GM18526 (cell line): Measurements from ENCODE around the gene WDFY2.

ENCODE experiments used
- POLR2A ChIP-seq: IDR thresholded peaks from 3 replicates; pipeline ENCODE4 v1.6.1; 2011; ENCODE audit not compliant: insufficient read length; ENCODE audit errors: extremely low read depth

The WDFY2 gene

DNA sequence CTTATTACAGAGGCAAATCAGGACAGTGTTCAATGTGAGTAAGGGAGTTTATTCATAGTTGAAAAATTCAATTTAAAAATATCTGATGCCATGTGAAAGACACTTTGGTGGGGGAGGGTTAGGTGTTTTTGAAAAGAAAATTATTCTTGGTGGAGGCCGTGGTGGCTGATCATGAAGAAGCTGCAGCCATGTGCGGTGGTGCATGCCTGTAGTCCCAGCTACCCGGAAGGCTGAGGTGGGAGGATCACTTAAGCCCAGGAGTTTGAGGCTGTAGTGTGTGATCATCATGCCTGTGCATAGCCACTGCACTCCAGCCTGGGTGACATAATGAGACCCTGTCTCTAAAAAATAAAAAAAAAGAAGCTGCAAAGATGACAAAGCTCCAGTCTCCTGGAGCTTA, 28.6 kb downstream of the WDFY2 start:
- no peak for TF ChIP-seq POLR2A

DNA sequence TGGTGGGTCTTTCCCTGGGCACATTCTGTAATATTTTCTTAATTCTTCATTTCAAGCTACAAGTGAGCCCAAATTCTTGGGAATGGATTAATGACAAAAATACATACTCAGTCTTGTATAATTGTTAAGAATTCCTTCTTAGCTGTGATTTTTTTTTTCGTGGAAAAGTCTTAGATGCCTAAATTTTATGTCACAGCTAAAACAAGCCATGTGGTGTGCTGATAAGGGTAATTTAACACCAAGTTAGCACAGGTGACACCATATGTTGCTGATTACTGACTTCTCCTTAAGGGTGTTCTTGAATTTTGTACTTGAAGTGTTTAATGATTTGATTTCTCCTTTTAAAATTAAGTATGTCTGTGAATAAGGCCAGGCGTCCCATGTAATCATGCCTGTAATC, 29.3 kb downstream of the WDFY2 start:
- no peak for TF ChIP-seq POLR2A

DNA sequence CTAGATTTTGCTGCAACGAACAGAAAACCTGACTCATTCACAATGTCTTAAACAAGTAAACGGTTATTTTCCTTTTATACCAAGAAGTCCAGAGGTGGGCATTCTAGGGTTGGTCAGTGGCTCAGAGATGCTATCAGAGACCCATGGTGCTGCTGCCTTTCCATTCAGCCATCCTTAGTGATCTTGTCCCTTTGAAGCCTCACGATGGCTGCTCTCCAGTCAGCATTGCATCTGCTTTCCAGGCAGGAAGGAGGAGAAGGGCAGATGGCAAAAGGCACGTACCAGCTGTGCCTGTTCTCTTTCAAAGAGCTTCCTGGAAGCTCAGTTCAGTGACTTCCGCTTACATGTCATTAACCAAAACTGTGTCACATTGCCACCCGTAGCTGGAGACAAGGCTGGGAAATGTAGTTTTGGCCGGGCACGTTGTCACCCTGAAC, 30.1 kb downstream of the WDFY2 start:
- TF ChIP-seq POLR2A, result peak; percentile 55

DNA sequence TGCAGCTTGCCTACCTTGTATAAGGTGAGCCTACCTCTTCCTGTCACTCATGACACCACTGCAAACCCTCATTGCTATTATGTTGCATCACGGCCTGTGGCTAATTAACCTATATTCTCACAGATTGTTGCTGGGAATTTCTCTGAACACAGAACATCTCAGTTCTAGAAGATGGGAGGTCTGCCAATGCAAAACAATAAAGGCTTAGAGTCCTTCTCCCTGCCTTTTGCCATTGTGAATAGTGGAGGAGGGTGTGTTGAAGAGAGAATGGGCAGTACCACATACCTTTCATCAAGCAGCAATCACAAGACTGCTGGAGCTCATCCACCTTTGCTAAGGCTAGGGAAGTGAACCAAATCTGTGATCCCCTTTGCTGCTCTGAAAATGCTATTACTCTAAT, 34.4 kb downstream of the WDFY2 start:
- no peak for TF ChIP-seq POLR2A

DNA sequence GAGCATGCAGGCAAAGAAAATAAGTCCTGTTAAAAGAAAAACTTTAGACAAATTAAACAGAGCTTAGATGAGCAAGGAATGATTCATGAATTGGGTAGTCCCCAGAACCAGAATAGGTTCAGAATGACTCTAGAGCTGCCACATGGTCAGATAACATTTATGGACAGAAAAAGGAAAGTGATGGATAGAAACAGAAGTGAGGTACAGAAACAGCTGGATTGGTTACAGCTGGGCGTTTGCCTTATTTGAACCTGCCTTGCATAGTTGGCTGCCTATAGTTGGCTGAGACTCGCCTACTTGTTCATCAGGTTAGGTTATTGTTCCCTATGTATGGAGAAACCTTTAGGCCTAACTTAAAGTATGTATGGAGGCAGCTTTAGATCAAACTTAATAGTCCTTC, 35.4 kb downstream of the WDFY2 start:
- no peak for TF ChIP-seq POLR2A

DNA sequence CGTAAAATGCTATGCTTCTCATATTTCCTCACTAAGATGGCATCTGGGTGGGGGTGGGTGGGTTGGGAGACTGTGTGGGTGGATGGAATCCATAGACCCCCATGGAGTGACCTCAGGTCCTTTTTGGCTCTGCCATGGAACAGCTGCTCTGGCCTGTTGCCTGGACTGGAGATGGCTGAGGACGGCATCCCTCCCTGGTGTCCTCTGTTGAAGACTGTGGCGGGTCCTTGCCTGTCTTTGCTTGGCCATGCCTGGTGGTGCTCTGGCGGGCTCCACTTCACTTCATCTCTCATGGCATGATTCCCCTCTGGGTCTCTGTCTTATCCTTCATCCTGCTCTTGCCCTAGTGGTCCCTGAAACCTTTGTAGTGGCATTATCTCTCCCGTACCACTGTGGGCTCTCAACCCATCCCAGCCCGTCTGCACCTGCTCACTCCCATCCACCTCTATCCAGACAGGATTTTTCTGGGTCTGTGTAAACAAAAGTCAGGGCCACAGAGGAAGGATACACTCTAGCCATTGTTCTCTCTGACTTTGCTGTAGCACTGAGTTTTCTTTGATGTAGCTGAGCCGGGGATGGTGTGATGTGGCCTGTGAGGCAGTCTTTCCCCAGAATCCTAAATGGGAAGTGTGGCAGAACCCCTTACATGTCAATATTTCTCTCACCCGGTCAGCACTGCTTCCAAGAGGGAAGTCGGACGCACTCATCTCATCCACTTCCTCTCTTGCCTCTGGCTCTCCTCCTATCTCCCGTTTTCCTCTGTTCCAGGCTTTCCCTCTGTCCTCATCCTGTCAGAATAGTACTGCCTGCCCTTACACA, 36.1 kb downstream of the WDFY2 start:
- no peak for TF ChIP-seq POLR2A

DNA sequence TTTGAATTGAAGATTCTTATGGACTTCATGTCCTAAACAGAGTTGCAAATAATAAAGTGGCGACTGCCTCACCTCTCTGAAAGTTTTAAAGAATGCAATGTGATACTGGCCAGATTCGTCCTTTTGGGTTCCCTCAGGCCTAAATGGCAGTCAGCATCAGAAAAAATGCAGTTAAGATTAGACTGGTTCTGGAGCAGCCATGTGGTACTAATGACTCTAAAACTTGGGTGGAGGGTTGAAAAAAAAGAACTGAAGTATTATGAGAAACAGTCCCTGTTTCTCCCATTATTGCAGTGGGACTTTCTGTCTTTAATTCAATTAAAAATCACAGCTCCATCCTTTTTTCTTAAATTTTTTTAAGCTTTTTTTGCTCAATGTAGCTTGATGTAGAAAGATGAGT, 37.3 kb downstream of the WDFY2 start:
- TF ChIP-seq POLR2A, result no peak

DNA sequence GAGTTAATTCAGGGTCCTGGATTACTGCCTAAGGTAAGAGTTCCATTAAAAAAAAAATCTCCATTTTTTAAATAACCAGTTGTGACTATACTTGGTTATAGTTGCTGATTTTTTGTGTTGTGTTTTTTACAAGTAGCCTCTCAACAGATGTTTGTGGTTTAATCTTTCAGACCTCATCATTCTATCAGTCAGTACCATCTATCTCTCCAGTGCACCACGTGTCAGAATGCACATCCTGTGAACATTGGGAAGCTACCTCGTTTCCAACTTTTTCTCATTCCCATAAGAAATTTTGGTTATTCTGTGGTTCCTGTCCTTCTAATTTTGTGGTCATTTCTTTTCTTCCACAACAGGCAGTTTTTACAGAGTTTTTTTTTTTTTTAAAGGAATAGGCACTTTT, 39.2 kb downstream of the WDFY2 start:
- TF ChIP-seq POLR2A, result no peak

DNA sequence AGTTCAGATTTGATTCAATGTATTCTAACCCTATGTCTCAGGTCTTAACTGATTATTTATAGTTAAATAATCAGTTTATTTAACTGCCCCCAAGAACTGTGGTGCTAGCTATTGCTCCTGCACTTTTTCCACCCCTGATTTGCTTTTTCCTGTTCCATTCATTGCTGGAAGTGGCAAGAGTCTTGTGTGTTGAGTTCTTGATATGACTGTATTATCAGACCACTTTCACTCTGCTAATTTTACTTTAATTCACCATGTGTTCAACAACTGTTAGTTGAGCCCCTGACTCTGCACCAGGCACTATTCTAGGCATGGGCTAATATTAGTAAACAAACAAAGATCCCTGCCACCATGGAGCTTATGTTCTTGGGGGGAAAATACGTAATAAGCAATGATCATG, 39.9 kb downstream of the WDFY2 start:
- TF ChIP-seq POLR2A, result no peak

DNA sequence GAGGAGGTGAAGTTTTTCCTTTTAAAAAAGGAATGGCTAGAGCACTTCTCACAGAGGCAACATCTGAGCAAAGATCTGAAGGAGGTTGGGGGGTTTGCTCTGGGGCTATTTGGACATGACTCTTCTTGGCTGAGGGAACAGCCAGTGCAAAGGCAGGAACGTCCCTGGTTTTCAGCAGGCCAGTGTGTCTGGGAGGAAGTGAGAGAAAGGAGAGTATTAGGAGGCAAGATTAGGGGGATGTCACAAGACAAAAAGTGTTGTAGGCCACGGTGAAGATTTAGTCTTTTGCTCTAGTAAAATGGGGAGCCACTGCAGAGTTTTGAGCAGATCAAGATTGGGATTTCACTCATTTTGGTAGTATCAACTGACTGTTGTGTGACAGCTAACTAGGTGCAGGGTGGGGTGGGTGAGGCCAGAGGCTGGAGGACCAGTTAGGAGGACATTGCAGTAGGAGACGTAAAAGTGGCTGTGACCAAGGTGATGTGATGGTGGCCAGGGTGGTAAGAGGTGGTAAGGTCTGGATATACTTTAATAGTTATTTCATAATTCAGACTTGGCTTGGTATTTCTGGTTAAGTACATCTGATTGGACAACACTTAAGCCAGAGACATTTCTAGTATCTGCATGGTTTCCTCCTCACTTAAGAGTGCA, 40.6 kb downstream of the WDFY2 start:
- TF ChIP-seq POLR2A, result no peak

DNA sequence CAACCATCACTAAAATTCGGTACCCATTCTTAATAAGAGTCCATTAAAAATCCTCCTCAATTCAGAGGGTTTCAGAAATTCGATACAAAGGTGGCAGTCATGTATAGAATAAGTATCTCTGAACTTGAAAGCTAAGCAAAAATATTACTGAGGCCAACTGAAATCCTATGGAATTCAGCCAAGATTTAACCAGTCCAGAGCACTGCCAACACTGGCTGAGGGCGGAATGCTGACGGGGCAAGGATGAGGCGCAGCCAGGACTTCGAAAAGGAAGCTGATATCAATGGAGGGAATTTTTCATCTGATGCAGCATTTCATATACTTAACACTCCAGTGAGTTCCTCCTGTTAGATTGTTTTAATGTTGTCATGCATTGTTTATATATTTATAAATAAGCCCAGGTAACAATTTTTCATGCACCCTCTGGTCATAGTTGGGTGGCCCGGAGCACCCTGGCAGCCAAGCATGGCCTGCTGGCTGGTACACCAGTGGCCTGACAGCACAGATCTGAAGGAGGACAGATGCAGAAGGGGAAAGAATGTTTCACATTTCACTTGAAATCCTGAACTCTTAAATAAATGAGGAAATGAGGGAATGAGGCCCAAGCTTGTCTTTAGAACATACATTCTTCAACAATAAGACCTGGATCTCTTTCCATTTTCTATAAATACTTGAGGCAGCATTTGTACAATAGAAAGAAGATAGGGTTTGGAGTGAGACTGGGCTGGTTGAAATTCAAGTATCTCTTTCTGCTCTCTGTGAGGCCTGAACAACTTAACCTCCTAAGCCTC, 41.5 kb downstream of the WDFY2 start:
- TF ChIP-seq POLR2A, result no peak

DNA sequence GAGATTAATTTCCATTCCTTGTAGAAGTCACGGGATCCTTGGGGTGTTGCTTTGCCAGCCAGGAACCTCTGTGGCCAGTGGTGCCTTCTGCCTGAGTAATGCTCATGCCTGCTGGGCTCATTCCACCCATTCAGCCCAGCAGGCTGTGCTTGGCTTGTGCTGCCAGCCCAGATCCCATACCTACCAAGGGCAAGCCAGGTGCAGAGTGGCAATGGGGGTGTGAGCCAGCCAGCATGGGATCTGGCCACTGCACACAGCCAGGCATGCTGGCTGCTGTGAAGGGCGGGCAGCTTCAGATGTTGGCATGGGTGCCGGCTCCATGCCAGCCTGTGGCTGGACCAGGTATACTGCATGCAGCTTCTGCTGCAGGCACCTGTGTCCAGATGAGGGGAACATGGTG, 42.5 kb downstream of the WDFY2 start:
- no peak for TF ChIP-seq POLR2A

DNA sequence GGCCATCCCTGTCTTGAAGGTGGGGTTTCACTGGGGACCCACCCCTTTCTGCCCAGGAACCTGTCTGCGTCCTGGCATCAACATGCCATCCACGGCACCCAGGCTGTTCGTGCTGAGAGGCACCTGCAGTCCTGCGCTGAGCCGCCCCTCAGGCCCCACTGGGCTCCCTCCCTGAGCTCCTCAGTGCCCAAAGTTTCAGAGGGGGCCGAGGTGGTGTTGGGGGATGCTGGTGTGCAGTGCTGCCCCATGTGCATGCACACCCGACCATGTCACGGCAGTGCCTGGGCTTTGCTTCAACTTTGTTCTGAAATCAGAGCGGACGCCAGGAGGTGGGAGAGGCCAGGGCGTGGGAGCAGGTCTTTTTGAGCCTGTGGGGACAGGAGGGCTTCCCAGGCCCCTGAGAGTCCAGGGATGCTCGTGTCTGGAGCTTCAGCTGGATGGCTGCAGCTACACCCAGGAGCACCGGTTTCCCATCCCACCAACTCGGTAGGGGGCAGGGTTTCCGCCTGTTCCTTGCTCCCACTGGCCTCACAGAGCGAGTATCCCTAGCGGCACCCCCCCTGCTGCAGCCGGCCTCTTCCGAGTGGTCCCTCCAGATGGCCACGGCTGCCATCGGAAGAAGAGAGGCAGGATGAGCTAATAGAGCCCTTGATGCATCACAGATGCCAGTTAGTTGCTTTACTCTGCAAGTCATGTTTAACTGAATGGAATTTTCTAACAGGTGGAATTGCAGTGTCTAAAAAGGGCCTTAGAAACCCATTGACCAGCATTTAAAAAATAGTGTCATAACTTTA, 44.0 kb downstream of the WDFY2 start:
- no peak for TF ChIP-seq POLR2A

DNA sequence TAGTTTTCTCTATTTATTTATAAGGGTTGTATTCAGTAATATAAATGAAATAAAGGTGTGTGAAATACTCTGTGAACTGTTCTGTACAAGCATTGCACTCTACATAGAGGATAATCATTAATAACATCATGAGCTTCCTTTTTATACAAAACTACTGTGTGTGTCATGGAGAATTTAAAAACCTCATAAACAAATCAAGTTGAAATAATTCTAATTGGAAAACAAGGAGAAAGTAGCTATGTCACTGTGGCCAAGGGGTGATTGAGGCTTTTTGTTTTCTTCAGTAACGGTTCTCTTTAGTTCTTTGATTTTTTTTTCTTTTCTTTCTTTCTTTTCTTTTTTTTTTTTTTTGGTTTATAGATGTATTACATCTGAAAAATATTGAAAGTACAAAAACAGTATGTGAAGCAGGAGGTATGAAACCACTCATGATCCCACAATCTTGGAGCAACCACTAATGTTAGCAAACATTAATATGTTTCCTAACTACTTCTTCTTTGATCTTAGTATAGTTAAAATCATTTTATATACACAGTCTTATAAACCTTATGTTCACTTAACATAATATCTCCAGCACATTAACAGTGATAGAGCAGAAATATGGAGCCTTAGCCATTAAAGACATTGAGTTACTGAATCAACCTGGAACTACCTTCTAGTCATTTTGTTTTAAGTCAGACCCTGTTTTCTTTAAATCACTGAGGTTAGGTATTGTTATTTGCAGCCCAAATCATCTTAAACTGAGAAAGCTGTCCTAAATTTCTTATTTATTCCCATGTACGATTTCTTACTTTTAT, 45.4 kb downstream of the WDFY2 start:
- no peak for TF ChIP-seq POLR2A
